ENCODE data around the gene DOK6. TPM values are rescaled to one million over a fixed set of nuclear protein-coding genes. Genes with fewer than 3 reads are reported as not detected.

DOK6 gene
- total RNA-seq, 1 donor = 3.6 TPM

GRCh38 chr18:69898241-69898861 is 497.7 kb downstream of the DOK6 start:
- Histone ChIP-seq H2AFZ (ENCODE audit: low read length) (no peak overlapping the region), H3K36me3 (ENCODE audit: insufficient read depth, low read length) (no peaks in the 10 kb centered on the region)
- no peak for TF ChIP-seq CTCF (IDR thresholded peaks at IDR 0.05; ENCODE audit: extremely low read depth, low read depth, low read length)

More at GRCh38 chr18:69898241-69898861, 497.7 kb downstream of the DOK6 start:
- Histone ChIP-seq H3K9me3 (ENCODE audit: low read depth, low read length) (no peaks in the 10 kb centered on the region), H3K27ac (ENCODE audit: low read depth, low read length) (no peak overlapping the region), H3K4me2 (ENCODE audit: insufficient read depth, low read length) (no peak overlapping the region), H3K4me3 (ENCODE audit: insufficient read depth, low read length) (no peak overlapping the region), H3K27me3 (ENCODE audit: insufficient read depth, low read length) (no peaks in the 10 kb centered on the region), H4K20me1 (ENCODE audit: insufficient read depth, low read length) (no peaks in the 10 kb centered on the region), H3K4me1 (ENCODE audit: insufficient read depth, low read length) (no peaks in the 10 kb centered on the region), H3K79me2 (ENCODE audit: insufficient read depth, low read length) (no peaks in the 10 kb centered on the region)
- DNase-seq (ENCODE audit: insufficient read length, low spot score, missing footprints) = no peak

Data from osteoblast (primary cell).